Measurements from ENCODE around the gene BICD2.
A peak's percentile ranks its signal among the peaks of the same experiment; 100 is the strongest.

DNA sequence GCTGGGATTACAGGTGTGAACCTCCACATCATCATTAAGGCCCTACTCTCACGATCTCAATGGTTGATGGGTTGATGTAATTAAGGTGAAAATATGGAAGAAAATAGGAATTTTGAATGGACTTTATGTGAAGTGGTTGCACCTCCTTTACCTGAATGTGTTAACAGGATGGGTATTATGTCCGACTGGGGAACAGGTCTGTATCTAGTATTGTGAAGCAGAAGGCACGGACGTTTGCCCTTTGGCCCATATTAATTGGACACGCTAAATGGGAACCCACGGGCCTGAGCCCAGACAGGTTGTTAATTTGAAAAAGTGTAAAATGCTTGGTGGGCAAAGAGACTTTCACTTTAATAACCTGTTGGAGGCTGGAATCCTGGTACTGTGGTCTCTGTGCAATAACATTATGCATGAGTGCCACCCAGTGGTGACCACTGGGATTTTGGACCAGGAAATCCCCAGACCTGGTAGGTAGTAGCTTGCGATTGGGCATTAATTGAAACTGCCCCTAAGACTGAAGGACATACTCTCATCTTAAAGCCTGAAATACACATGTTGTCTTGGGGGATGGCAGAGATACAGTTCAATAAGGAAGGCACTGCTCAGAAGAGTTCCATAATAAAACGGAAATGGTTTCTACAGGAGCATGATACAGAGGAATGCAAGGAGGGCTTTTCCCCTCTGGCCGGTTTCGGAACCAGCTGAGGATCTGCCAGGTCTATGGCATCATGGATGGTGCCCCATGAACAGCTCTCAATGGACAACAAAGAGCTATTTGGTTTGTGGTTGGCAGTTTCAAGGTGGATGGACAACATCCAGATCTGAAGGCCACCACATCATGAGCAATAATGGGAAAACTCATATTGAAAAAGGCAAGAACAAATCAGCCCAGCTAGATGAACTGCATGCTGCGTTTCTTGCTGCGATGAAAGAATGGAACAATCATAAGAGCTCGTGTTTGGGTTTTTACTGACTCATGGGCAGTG, 26.2 kb upstream of the BICD2 start:
- TF ChIP-seq CTBP1 (IDR thresholded peaks at IDR 0.05; ENCODE audit: borderline replicate concordance) (no peak), EHMT2 (IDR thresholded peaks at IDR 0.05) (no peak), ZNF24 (IDR thresholded peaks at IDR 0.05) (no peak), HDGF (IDR thresholded peaks at IDR 0.05) (no peak), USF2 (CRISPR knock-in tag; IDR thresholded peaks at IDR 0.05) (no peak), TFE3 (CRISPR knock-in tag; IDR thresholded peaks at IDR 0.05) (no peak), PTBP1 (IDR thresholded peaks at IDR 0.05; ENCODE audit: low read depth, low read length) (no peak), CBX1 (IDR thresholded peaks at IDR 0.05; ENCODE audit: low read depth) (no peak)
- TF ChIP-seq, protein P1, sequence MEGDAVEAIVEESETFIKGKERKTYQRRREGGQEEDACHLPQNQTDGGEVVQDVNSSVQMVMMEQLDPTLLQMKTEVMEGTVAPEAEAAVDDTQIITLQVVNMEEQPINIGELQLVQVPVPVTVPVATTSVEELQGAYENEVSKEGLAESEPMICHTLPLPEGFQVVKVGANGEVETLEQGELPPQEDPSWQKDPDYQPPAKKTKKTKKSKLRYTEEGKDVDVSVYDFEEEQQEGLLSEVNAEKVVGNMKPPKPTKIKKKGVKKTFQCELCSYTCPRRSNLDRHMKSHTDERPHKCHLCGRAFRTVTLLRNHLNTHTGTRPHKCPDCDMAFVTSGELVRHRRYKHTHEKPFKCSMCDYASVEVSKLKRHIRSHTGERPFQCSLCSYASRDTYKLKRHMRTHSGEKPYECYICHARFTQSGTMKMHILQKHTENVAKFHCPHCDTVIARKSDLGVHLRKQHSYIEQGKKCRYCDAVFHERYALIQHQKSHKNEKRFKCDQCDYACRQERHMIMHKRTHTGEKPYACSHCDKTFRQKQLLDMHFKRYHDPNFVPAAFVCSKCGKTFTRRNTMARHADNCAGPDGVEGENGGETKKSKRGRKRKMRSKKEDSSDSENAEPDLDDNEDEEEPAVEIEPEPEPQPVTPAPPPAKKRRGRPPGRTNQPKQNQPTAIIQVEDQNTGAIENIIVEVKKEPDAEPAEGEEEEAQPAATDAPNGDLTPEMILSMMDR (IDR thresholded peaks at IDR 0.05 in 2 of 3, conservative IDR thresholded peaks at IDR 0.05 in 1 of 3; ENCODE audit: insufficient read depth in 2 of 3, low read depth in 1 of 3, low read length in 3 of 3), result peak; percentile 83 to 91 (median 84)
- TF ChIP-seq, protein P2, sequence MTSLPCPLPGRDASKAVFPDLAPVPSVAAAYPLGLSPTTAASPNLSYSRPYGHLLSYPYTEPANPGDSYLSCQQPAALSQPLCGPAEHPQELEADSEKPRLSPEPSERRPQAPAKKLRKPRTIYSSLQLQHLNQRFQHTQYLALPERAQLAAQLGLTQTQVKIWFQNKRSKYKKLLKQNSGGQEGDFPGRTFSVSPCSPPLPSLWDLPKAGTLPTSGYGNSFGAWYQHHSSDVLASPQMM (CRISPR knock-in tag; IDR thresholded peaks at IDR 0.05), result no peak
- TF ChIP-seq, protein P3, sequence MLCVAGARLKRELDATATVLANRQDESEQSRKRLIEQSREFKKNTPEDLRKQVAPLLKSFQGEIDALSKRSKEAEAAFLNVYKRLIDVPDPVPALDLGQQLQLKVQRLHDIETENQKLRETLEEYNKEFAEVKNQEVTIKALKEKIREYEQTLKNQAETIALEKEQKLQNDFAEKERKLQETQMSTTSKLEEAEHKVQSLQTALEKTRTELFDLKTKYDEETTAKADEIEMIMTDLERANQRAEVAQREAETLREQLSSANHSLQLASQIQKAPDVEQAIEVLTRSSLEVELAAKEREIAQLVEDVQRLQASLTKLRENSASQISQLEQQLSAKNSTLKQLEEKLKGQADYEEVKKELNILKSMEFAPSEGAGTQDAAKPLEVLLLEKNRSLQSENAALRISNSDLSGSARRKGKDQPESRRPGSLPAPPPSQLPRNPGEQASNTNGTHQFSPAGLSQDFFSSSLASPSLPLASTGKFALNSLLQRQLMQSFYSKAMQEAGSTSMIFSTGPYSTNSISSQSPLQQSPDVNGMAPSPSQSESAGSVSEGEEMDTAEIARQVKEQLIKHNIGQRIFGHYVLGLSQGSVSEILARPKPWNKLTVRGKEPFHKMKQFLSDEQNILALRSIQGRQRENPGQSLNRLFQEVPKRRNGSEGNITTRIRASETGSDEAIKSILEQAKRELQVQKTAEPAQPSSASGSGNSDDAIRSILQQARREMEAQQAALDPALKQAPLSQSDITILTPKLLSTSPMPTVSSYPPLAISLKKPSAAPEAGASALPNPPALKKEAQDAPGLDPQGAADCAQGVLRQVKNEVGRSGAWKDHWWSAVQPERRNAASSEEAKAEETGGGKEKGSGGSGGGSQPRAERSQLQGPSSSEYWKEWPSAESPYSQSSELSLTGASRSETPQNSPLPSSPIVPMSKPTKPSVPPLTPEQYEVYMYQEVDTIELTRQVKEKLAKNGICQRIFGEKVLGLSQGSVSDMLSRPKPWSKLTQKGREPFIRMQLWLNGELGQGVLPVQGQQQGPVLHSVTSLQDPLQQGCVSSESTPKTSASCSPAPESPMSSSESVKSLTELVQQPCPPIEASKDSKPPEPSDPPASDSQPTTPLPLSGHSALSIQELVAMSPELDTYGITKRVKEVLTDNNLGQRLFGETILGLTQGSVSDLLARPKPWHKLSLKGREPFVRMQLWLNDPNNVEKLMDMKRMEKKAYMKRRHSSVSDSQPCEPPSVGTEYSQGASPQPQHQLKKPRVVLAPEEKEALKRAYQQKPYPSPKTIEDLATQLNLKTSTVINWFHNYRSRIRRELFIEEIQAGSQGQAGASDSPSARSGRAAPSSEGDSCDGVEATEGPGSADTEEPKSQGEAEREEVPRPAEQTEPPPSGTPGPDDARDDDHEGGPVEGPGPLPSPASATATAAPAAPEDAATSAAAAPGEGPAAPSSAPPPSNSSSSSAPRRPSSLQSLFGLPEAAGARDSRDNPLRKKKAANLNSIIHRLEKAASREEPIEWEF (CRISPR knock-in tag; IDR thresholded peaks at IDR 0.05), result no peak
